NCI-H2107 (cell line): ENCODE data around the gene NPPC.
A peak's percentile ranks its signal among the peaks of the same experiment; 100 is the strongest.
"Not testable (repeated sequence)": the region's sequence is repeated elsewhere in the genome, so short reads cannot be mapped to it uniquely, and the experiment has no call there.

Experiments
- DNase-seq: peaks from one replicate; lab custom pipeline; 2025; lab: John Stamatoyannopoulos, UW

NPPC gene

GRCh38 chr2:231886071-231886681 lies 40.0 kb downstream of the NPPC start:
- no peak for DNase-seq

- no peak for DNase-seq
Measured at GRCh38 chr2:231884438-231885140, 41.6 kb downstream of the NPPC start.

DNA sequence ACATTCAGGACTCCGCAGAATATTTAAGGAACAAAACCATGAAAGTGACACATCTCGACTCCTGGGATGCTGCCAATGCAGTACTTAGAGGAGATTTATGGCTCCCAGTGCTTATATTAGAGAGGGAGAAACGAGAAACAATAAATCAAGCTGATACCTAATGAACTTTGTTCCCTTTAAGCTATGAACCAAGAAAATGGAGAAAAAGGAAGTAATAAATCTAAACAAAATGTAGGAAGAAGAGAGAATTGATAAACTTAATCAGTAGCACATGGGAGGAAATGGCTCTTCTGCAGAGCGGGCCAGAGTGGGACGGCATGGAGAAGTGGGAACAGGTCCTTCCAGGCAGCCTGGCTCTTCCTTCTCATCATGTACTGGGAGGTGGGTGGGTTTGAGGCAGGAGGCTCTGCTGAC lies 42.7 kb downstream of the NPPC start:
- DNase-seq, result no peak

DNA sequence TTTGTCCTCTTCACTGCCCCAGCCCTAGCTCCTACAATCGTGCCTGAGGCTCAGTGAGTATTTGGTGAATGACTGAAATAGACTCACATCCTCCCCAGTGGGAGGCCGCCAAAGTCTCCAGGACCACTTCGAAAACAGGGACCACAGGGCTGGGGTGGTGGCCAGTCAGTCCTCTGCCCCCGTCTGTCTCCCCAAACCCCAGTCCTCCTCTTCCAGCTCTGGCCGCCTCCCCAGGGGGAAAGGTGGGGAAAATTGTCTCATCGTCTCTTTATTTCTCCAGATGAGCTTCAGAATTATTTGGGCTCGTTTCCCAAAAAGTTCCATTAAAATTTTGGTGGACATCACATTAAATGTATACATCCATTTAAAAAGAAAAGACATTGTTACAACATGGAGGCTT lies 43.5 kb downstream of the NPPC start:
- DNase-seq, result no peak

- not testable (repeated sequence) for DNase-seq
Measured at GRCh38 chr2:231880371-231880770, 45.8 kb downstream of the NPPC start.

DNA sequence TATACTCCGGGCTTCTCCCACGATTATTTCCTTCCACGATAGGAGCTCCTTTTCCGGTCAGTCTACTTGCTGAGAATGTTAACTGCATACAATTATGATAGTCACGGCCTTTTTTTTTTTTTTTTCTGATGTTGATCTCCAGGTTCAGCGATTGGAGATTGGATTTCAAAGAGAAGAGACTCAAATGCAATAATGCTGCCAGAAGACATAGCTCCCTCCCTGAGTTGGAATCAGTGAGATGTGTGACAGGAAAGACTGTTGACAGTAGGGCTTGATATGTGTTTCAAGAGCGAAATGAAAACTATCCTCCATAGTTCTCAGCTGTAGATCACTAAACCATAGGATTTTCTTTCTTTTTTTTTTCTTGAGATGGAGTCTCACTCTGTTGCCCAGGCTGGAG lies 47.0 kb downstream of the NPPC start:
- DNase-seq, result no peak

GRCh38 chr2:231877533-231878456 lies 48.4 kb downstream of the NPPC start:
- DNase-seq, result peak; percentile 25

DNA sequence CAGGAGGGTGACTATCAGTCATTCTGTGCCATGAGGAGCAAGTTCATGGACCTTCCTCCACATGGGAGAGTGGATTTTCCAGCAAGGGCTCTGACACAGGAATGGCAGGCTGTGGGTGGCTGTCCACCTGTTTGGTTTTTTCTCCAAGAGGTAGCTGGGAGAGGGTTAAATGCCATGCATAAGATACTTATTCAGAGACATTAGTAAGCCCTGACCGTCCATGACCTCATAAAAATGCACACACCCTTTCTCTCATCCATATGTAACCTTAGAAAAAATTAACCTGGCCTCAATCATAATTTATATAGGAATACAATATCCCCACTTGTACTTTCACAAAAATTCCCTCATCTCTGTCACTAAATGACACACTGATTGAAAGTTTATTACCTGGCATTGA lies 51.3 kb downstream of the NPPC start:
- DNase-seq, result no peak
